ENCODE results near the gene ZNF558.

Gene ZNF558

GRCh38 chr19:8832132-8833021, at the start of gene ZNF558, which contains the start of gene MBD3L1:
Gene ZNF558, minus strand, starts transcription at chr19:8832304. Its CDS starts 9,645 bp downstream, at chr19:8822659.
Gene MBD3L1, plus strand, starts transcription at chr19:8832377. Its CDS starts 10,302 bp downstream, at chr19:8842679.
- peak; percentile 98 for DNase-seq (ENCODE audit: low spot score)
- H3K27me3 Mint-ChIP-seq (ENCODE audit: low read depth), result peaks cover 6% of the 10 kb centered on the region
- peaks cover 9% of the 10 kb centered on the region for H3K9me3 Mint-ChIP-seq
- peaks cover 18% of the 10 kb centered on the region for H3K36me3 Mint-ChIP-seq (ENCODE audit: low read depth)
- peak within 1 kb of the TSS; percentile 89 for H3K4me3 Mint-ChIP-seq
- peaks cover 20% of the 10 kb centered on the region for H3K4me1 Mint-ChIP-seq (ENCODE audit: low read depth)
- peak within 1 kb of the TSS; percentile 94 for H3K27ac Mint-ChIP-seq

- DNase-seq (ENCODE audit: low spot score), result no peak
- H3K27ac Mint-ChIP-seq, result no peak overlapping the region
- peaks cover 31% of the 10 kb centered on the region for H3K9me3 Mint-ChIP-seq
- H3K4me1 Mint-ChIP-seq (ENCODE audit: low read depth), result no peaks in the 10 kb centered on the region
- no peaks in the 10 kb centered on the region for H3K27me3 Mint-ChIP-seq (ENCODE audit: low read depth)
- H3K36me3 Mint-ChIP-seq (ENCODE audit: low read depth), result no peaks in the 10 kb centered on the region
- H3K4me3 Mint-ChIP-seq, result no peak overlapping the region
These were observed 49.4 kb upstream of the ZNF558 start for GRCh38 chr19:8881512-8881911.

- no peaks in the 10 kb centered on the region for H3K27me3 Mint-ChIP-seq (ENCODE audit: low read depth)
- H3K27ac Mint-ChIP-seq, result no peak overlapping the region
- peaks cover 31% of the 10 kb centered on the region for H3K9me3 Mint-ChIP-seq
- DNase-seq (ENCODE audit: low spot score), result no peak
- no peaks in the 10 kb centered on the region for H3K36me3 Mint-ChIP-seq (ENCODE audit: low read depth)
- no peaks in the 10 kb centered on the region for H3K4me1 Mint-ChIP-seq (ENCODE audit: low read depth)
- H3K4me3 Mint-ChIP-seq, result no peak overlapping the region
These were observed 48.9 kb upstream of the ZNF558 start for GRCh38 chr19:8880868-8881488.

GRCh38 chr19:8877854-8878705, 46.0 kb upstream of the ZNF558 start:
- no peaks in the 10 kb centered on the region for H3K27me3 Mint-ChIP-seq (ENCODE audit: low read depth)
- no peaks in the 10 kb centered on the region for H3K36me3 Mint-ChIP-seq (ENCODE audit: low read depth)
- no peaks in the 10 kb centered on the region for H3K4me1 Mint-ChIP-seq (ENCODE audit: low read depth)
- no peak overlapping the region for H3K27ac Mint-ChIP-seq
- no peak overlapping the region for H3K4me3 Mint-ChIP-seq
- DNase-seq (ENCODE audit: low spot score), result no peak
- H3K9me3 Mint-ChIP-seq, result peaks cover 30% of the 10 kb centered on the region

GRCh38 chr19:8866344-8866743, 34.2 kb upstream of the ZNF558 start:
- H3K27me3 Mint-ChIP-seq (ENCODE audit: low read depth), result no peaks in the 10 kb centered on the region
- no peak overlapping the region for H3K27ac Mint-ChIP-seq
- DNase-seq (ENCODE audit: low spot score), result no peak

GRCh38 chr19:8858260-8858659, 26.2 kb upstream of the ZNF558 start:
- no peaks in the 10 kb centered on the region for H3K4me1 Mint-ChIP-seq (ENCODE audit: low read depth)
- H3K27me3 Mint-ChIP-seq (ENCODE audit: low read depth), result no peaks in the 10 kb centered on the region
- H3K27ac Mint-ChIP-seq, result no peak overlapping the region
- no peak overlapping the region for H3K4me3 Mint-ChIP-seq
- H3K9me3 Mint-ChIP-seq, result peaks cover 6% of the 10 kb centered on the region
- no peak for DNase-seq (ENCODE audit: low spot score)
- no peaks in the 10 kb centered on the region for H3K36me3 Mint-ChIP-seq (ENCODE audit: low read depth)

More at GRCh38 chr19:8866344-8866743, 34.2 kb upstream of the ZNF558 start:
- Mint-ChIP-seq H3K4me3 (no peak overlapping the region), H3K4me1 (ENCODE audit: low read depth) (no peaks in the 10 kb centered on the region), H3K9me3 (peaks cover 6% of the 10 kb centered on the region), H3K36me3 (ENCODE audit: low read depth) (no peaks in the 10 kb centered on the region)

GRCh38 chr19:8850488-8850887, 18.4 kb upstream of the ZNF558 start:
- H3K4me3 Mint-ChIP-seq, result no peak overlapping the region
- DNase-seq (ENCODE audit: low spot score), result no peak
- H3K36me3 Mint-ChIP-seq (ENCODE audit: low read depth), result no peaks in the 10 kb centered on the region
- H3K4me1 Mint-ChIP-seq (ENCODE audit: low read depth), result no peaks in the 10 kb centered on the region
- H3K9me3 Mint-ChIP-seq, result peaks cover 19% of the 10 kb centered on the region
- no peaks in the 10 kb centered on the region for H3K27me3 Mint-ChIP-seq (ENCODE audit: low read depth)
- no peak overlapping the region for H3K27ac Mint-ChIP-seq

- Mint-ChIP-seq H3K4me3 (no peak overlapping the region), H3K27me3 (ENCODE audit: low read depth) (no peaks in the 10 kb centered on the region), H3K27ac (no peak overlapping the region), H3K4me1 (ENCODE audit: low read depth) (no peaks in the 10 kb centered on the region), H3K9me3 (peaks cover 19% of the 10 kb centered on the region), H3K36me3 (ENCODE audit: low read depth) (no peaks in the 10 kb centered on the region)
- DNase-seq (ENCODE audit: low spot score), result no peak
These were observed 17.1 kb upstream of the ZNF558 start for GRCh38 chr19:8849232-8849631.

GRCh38 chr19:8846819-8847218, 14.7 kb upstream of the ZNF558 start:
- peaks cover 19% of the 10 kb centered on the region for H3K9me3 Mint-ChIP-seq
- no peak overlapping the region for H3K27ac Mint-ChIP-seq
- no peak for DNase-seq (ENCODE audit: low spot score)
- H3K27me3 Mint-ChIP-seq (ENCODE audit: low read depth), result no peaks in the 10 kb centered on the region
- H3K4me1 Mint-ChIP-seq (ENCODE audit: low read depth), result no peaks in the 10 kb centered on the region
- no peak overlapping the region for H3K4me3 Mint-ChIP-seq
- no peaks in the 10 kb centered on the region for H3K36me3 Mint-ChIP-seq (ENCODE audit: low read depth)

- H3K4me3 Mint-ChIP-seq, result no peak overlapping the region
- H3K27me3 Mint-ChIP-seq (ENCODE audit: low read depth), result no peaks in the 10 kb centered on the region
- H3K27ac Mint-ChIP-seq, result no peak overlapping the region
- no peak for DNase-seq (ENCODE audit: low spot score)
- no peaks in the 10 kb centered on the region for H3K4me1 Mint-ChIP-seq (ENCODE audit: low read depth)
- no peaks in the 10 kb centered on the region for H3K9me3 Mint-ChIP-seq
- H3K36me3 Mint-ChIP-seq (ENCODE audit: low read depth), result no peaks in the 10 kb centered on the region
These were observed 8.6 kb upstream of the ZNF558 start for GRCh38 chr19:8840708-8841107.

- peaks cover 9% of the 10 kb centered on the region for H3K9me3 Mint-ChIP-seq
- H3K4me3 Mint-ChIP-seq, result no peak overlapping the region
- DNase-seq (ENCODE audit: low spot score), result no peak
- peaks cover 6% of the 10 kb centered on the region for H3K36me3 Mint-ChIP-seq (ENCODE audit: low read depth)
- H3K27me3 Mint-ChIP-seq (ENCODE audit: low read depth), result peaks cover 6% of the 10 kb centered on the region
- no peak overlapping the region for H3K27ac Mint-ChIP-seq
- H3K4me1 Mint-ChIP-seq (ENCODE audit: low read depth), result peaks cover 15% of the 10 kb centered on the region
These were observed 3.8 kb upstream of the ZNF558 start for GRCh38 chr19:8835877-8836276.

GRCh38 chr19:8835446-8835845, 3.3 kb upstream of the ZNF558 start:
- no peak overlapping the region for H3K27ac Mint-ChIP-seq
- peaks cover 9% of the 10 kb centered on the region for H3K9me3 Mint-ChIP-seq
- peaks cover 6% of the 10 kb centered on the region for H3K27me3 Mint-ChIP-seq (ENCODE audit: low read depth)
- peaks cover 6% of the 10 kb centered on the region for H3K36me3 Mint-ChIP-seq (ENCODE audit: low read depth)
- no peak for DNase-seq (ENCODE audit: low spot score)
- peaks cover 15% of the 10 kb centered on the region for H3K4me1 Mint-ChIP-seq (ENCODE audit: low read depth)
- H3K4me3 Mint-ChIP-seq, result no peak overlapping the region

GRCh38 chr19:8831832-8832131, 322 bp downstream of the ZNF558 start:
- H3K4me3 Mint-ChIP-seq, result peak overlapping the region; percentile 89
- no peak for DNase-seq (ENCODE audit: low spot score)
- peaks cover 9% of the 10 kb centered on the region for H3K9me3 Mint-ChIP-seq
- H3K27me3 Mint-ChIP-seq (ENCODE audit: low read depth), result peaks cover 6% of the 10 kb centered on the region
- peaks cover 22% of the 10 kb centered on the region for H3K36me3 Mint-ChIP-seq (ENCODE audit: low read depth)
- peak overlapping the region; percentile 92 for H3K27ac Mint-ChIP-seq
- peaks cover 20% of the 10 kb centered on the region for H3K4me1 Mint-ChIP-seq (ENCODE audit: low read depth)

GRCh38 chr19:8831373-8831772, 731 bp downstream of the ZNF558 start:
- H3K4me1 Mint-ChIP-seq (ENCODE audit: low read depth), result peaks cover 20% of the 10 kb centered on the region
- peaks cover 9% of the 10 kb centered on the region for H3K9me3 Mint-ChIP-seq
- H3K36me3 Mint-ChIP-seq (ENCODE audit: low read depth), result peaks cover 22% of the 10 kb centered on the region
- peak overlapping the region; percentile 92 for H3K27ac Mint-ChIP-seq
- DNase-seq (ENCODE audit: low spot score), result no peak
- peaks cover 6% of the 10 kb centered on the region for H3K27me3 Mint-ChIP-seq (ENCODE audit: low read depth)
- peak overlapping the region; percentile 89 for H3K4me3 Mint-ChIP-seq
